HL-60 (cell line): ENCODE results near the gene QSOX2.

Experiments used
- CTCF ChIP-seq: IDR thresholded peaks from one replicate; pipeline ENCODE4 v1.5.1; 2011; ENCODE audit warnings: low read length, control low read depth, inconsistent platforms; ENCODE audit not compliant: insufficient read depth
- POLR2AphosphoS5 ChIP-seq: IDR thresholded peaks from 2 replicates; pipeline ENCODE4 v1.6.1; 2012; ENCODE audit warnings: low read depth
- SPI1 ChIP-seq: IDR thresholded peaks from 2 replicates; pipeline ENCODE4 v1.6.1; 2012; ENCODE audit warnings: low read depth, mild to moderate bottlenecking, borderline replicate concordance

- TF ChIP-seq POLR2AphosphoS5 (no peak), CTCF (no peak), SPI1 (no peak)
Measured at GRCh38 chr9:136223871-136224640, 21.6 kb downstream of the QSOX2 start.
